HG02623 (cell line): Measurements from ENCODE around the gene POMC.
"Not testable (repeated sequence)": the region's sequence is repeated elsewhere in the genome, so short reads cannot be mapped to it uniquely, and the experiment has no call there.

Experiments used
- ATAC-seq: cut with Tn5 transposase; IDR thresholded peaks from one replicate; pipeline ENCODE4 v1.9.1; 2021; ENCODE audit warnings: moderate library complexity; ENCODE audit not compliant: unreplicated experiment

The POMC gene

GRCh38 chr2:25168256-25169072, at the start of gene POMC:
POMC (minus strand) TSS chr2:25168580; CDS start chr2:25164772, 3,808 bp downstream.
- ATAC-seq, result no peak

GRCh38 chr2:25218100-25218499, 49.7 kb upstream of the POMC start:
- ATAC-seq, result no peak

GRCh38 chr2:25215948-25216679, 47.7 kb upstream of the POMC start:
- ATAC-seq, result no peak

- no peak for ATAC-seq
These were observed 46.9 kb upstream of the POMC start for GRCh38 chr2:25215232-25215631.

- ATAC-seq, result no peak
These were observed 44.8 kb upstream of the POMC start for GRCh38 chr2:25213229-25213628.

GRCh38 chr2:25210923-25211322, 42.5 kb upstream of the POMC start:
- ATAC-seq, result not testable (repeated sequence)

GRCh38 chr2:25207078-25207545, 38.7 kb upstream of the POMC start:
- no peak for ATAC-seq

GRCh38 chr2:25204190-25204838, 35.9 kb upstream of the POMC start:
- ATAC-seq, result no peak

- no peak for ATAC-seq
These were observed 33.9 kb upstream of the POMC start for GRCh38 chr2:25202275-25202674.

GRCh38 chr2:25201794-25202193, 33.4 kb upstream of the POMC start:
- no peak for ATAC-seq

- ATAC-seq, result no peak
These were observed 32.9 kb upstream of the POMC start for GRCh38 chr2:25201265-25201664.

- no peak for ATAC-seq
These were observed 30.2 kb upstream of the POMC start for GRCh38 chr2:25198576-25198975.

- ATAC-seq, result no peak
These were observed 29.8 kb upstream of the POMC start for GRCh38 chr2:25198209-25198525.

- no peak for ATAC-seq
These were observed 29.2 kb upstream of the POMC start for GRCh38 chr2:25197336-25198208.

- no peak for ATAC-seq
These were observed 26.3 kb upstream of the POMC start for GRCh38 chr2:25194576-25195122.

GRCh38 chr2:25190536-25190935, 22.2 kb upstream of the POMC start:
- no peak for ATAC-seq

GRCh38 chr2:25188405-25188804, 20.0 kb upstream of the POMC start:
- no peak for ATAC-seq

GRCh38 chr2:25187729-25188350, 19.5 kb upstream of the POMC start:
- no peak for ATAC-seq

- no peak for ATAC-seq
These were observed 15.9 kb upstream of the POMC start for GRCh38 chr2:25184254-25184653.

- no peak for ATAC-seq
These were observed 10.6 kb upstream of the POMC start for GRCh38 chr2:25178976-25179375.
